ENCODE measurements around the gene BMP8B.
"Not testable (repeated sequence)": the region's sequence is repeated elsewhere in the genome, so short reads cannot be mapped to it uniquely, and the experiment has no call there.

BMP8B gene

GRCh38 chr1:39828734-39829133 lies 40.1 kb upstream of the BMP8B start:
- no peaks in the 10 kb centered on the region for H3K9me3 ChIP-seq (ENCODE audit: insufficient read depth, low read depth, low read length)
- no peak overlapping the region for H3K18ac ChIP-seq (ENCODE audit: low read length)
- H3K4me2 ChIP-seq (ENCODE audit: low read length): no peak overlapping the region
- no peak overlapping the region for H4K91ac ChIP-seq (ENCODE audit: low read depth, low read length)
- no CpG with 5 or more reads among the region's 2 CpGs for whole genome bisulfite sequencing (ENCODE audit: extremely low coverage, insufficient coverage, insufficient read length)
- no peak overlapping the region for H3K27ac ChIP-seq (ENCODE audit: low read depth, low read length)
- no peak overlapping the region for H4K8ac ChIP-seq (ENCODE audit: low read depth, low read length)
- H3K36me3 ChIP-seq (ENCODE audit: control insufficient read depth in 1 of 2, insufficient read depth in 2 of 2, low read length in 2 of 2): no peaks in the 10 kb centered on the region
- H3K79me1 ChIP-seq (ENCODE audit: low read length): peaks cover 4% of the 10 kb centered on the region
- no peak overlapping the region for H2BK120ac ChIP-seq (ENCODE audit: insufficient read depth, low read length, poor library complexity)
- no peaks in the 10 kb centered on the region for H3K27me3 ChIP-seq (ENCODE audit: insufficient read depth, low read length)
- DNase-seq: no peak
- H4K12ac ChIP-seq (ENCODE audit: low read depth, low read length): no peak overlapping the region
- H3K9ac ChIP-seq (ENCODE audit: low read length): no peak overlapping the region
- H3K4ac ChIP-seq (ENCODE audit: low read depth, low read length): no peak overlapping the region
- no peak overlapping the region for H3K14ac ChIP-seq (ENCODE audit: low read length)
- no peak overlapping the region for H2AFZ ChIP-seq (ENCODE audit: insufficient read depth, low read length, poor library complexity)
- H3K23ac ChIP-seq (ENCODE audit: low read length): no peak overlapping the region
- peaks cover 8 to 15% of the 10 kb centered on the region in 2 experiments for H3K4me1 ChIP-seq (ENCODE audit: control insufficient read depth in 1 of 2, insufficient read depth in 2 of 2, low read length in 2 of 2)
- no peak overlapping the region for H2BK12ac ChIP-seq (ENCODE audit: low read length)
- peaks cover 2% of the 10 kb centered on the region for H3K79me2 ChIP-seq (ENCODE audit: control insufficient read depth, insufficient read depth, low read length, poor library complexity)
- no peak overlapping the region for H3K4me3 ChIP-seq (ENCODE audit: low read depth, low read length)
- no peak overlapping the region for H2BK5ac ChIP-seq (ENCODE audit: low read depth, low read length, poor library complexity)
- H2AK5ac ChIP-seq (ENCODE audit: low read length): no peak overlapping the region

GRCh38 chr1:39828255-39828654 lies 39.6 kb upstream of the BMP8B start:
- H3K27ac ChIP-seq (ENCODE audit: low read depth, low read length); H3K4me2 ChIP-seq (ENCODE audit: low read length); H4K91ac ChIP-seq (ENCODE audit: low read depth, low read length); H3K4ac ChIP-seq (ENCODE audit: low read depth, low read length); H4K8ac ChIP-seq (ENCODE audit: low read depth, low read length); H3K79me1 ChIP-seq (ENCODE audit: low read length); DNase-seq; H3K36me3 ChIP-seq (ENCODE audit: control insufficient read depth in 1 of 2, insufficient read depth in 2 of 2, low read length in 2 of 2); H2BK12ac ChIP-seq (ENCODE audit: low read length); H3K27me3 ChIP-seq (ENCODE audit: insufficient read depth, low read length); H2BK5ac ChIP-seq (ENCODE audit: low read depth, low read length, poor library complexity); H3K14ac ChIP-seq (ENCODE audit: low read length); H3K23ac ChIP-seq (ENCODE audit: low read length); H3K9me3 ChIP-seq (ENCODE audit: insufficient read depth, low read depth, low read length); H2BK120ac ChIP-seq (ENCODE audit: insufficient read depth, low read length, poor library complexity); H3K9ac ChIP-seq (ENCODE audit: low read length); H4K12ac ChIP-seq (ENCODE audit: low read depth, low read length); H3K18ac ChIP-seq (ENCODE audit: low read length); H2AK5ac ChIP-seq (ENCODE audit: low read length); H3K4me3 ChIP-seq (ENCODE audit: low read depth, low read length); H2AFZ ChIP-seq (ENCODE audit: insufficient read depth, low read length, poor library complexity); H3K79me2 ChIP-seq (ENCODE audit: control insufficient read depth, insufficient read depth, low read length, poor library complexity): not testable (repeated sequence)
- 100% methylated on average over 1 of the region's 6 CpGs for WGBS (ENCODE audit: extremely low coverage, insufficient coverage, insufficient read length)
- peaks cover 8 to 15% of the 10 kb centered on the region in 2 experiments for H3K4me1 ChIP-seq (ENCODE audit: control insufficient read depth in 1 of 2, insufficient read depth in 2 of 2, low read length in 2 of 2)

- Histone ChIP-seq H4K12ac (ENCODE audit: low read depth, low read length) (no peak overlapping the region), H3K27me3 (ENCODE audit: insufficient read depth, low read length) (no peaks in the 10 kb centered on the region), H4K8ac (ENCODE audit: low read depth, low read length) (no peak overlapping the region), H3K79me2 (ENCODE audit: control insufficient read depth, insufficient read depth, low read length, poor library complexity) (peaks cover 2% of the 10 kb centered on the region), H2AFZ (ENCODE audit: insufficient read depth, low read length, poor library complexity) (no peak overlapping the region), H3K79me1 (ENCODE audit: low read length) (peaks cover 4% of the 10 kb centered on the region), H3K9me3 (ENCODE audit: insufficient read depth, low read depth, low read length) (no peaks in the 10 kb centered on the region), H2BK12ac (ENCODE audit: low read length) (no peak overlapping the region), H3K14ac (ENCODE audit: low read length) (no peak overlapping the region), H2AK5ac (ENCODE audit: low read length) (no peak overlapping the region), H3K36me3 (ENCODE audit: control insufficient read depth in 1 of 2, insufficient read depth in 2 of 2, low read length in 2 of 2) (no peaks in the 10 kb centered on the region), H3K9ac (ENCODE audit: low read length) (no peak overlapping the region), H3K4ac (ENCODE audit: low read depth, low read length) (no peak overlapping the region), H2BK5ac (ENCODE audit: low read depth, low read length, poor library complexity) (no peak overlapping the region), H3K27ac (ENCODE audit: low read depth, low read length) (no peak overlapping the region), H3K4me2 (ENCODE audit: low read length) (no peak overlapping the region), H2BK120ac (ENCODE audit: insufficient read depth, low read length, poor library complexity) (no peak overlapping the region), H3K23ac (ENCODE audit: low read length) (no peak overlapping the region), H3K4me1 (ENCODE audit: control insufficient read depth in 1 of 2, insufficient read depth in 2 of 2, low read length in 2 of 2) (peaks cover 8 to 15% of the 10 kb centered on the region in 2 experiments), H4K91ac (ENCODE audit: low read depth, low read length) (no peak overlapping the region), H3K18ac (ENCODE audit: low read length) (no peak overlapping the region), H3K4me3 (ENCODE audit: low read depth, low read length) (no peak overlapping the region)
- WGBS (ENCODE audit: extremely low coverage, insufficient coverage, insufficient read length): 100% methylated on average over 1 of the region's 7 CpGs
- peak; percentile 94 to 96 for DNase-seq
Measured at GRCh38 chr1:39827201-39827600, 38.5 kb upstream of the BMP8B start.

GRCh38 chr1:39826583-39826982 lies 37.9 kb upstream of the BMP8B start:
- no CpG with 5 or more reads among the region's 6 CpGs for WGBS (ENCODE audit: extremely low coverage, insufficient coverage, insufficient read length)
- H3K79me1 ChIP-seq (ENCODE audit: low read length): peaks cover 4% of the 10 kb centered on the region
- no peak overlapping the region for H3K14ac ChIP-seq (ENCODE audit: low read length)
- no peak overlapping the region for H3K4ac ChIP-seq (ENCODE audit: low read depth, low read length)
- no peaks in the 10 kb centered on the region for H3K27me3 ChIP-seq (ENCODE audit: insufficient read depth, low read length)
- no peak overlapping the region for H3K18ac ChIP-seq (ENCODE audit: low read length)
- no peak overlapping the region for H3K23ac ChIP-seq (ENCODE audit: low read length)
- H3K4me3 ChIP-seq (ENCODE audit: low read depth, low read length): no peak overlapping the region
- H2AK5ac ChIP-seq (ENCODE audit: low read length): no peak overlapping the region
- H3K9me3 ChIP-seq (ENCODE audit: insufficient read depth, low read depth, low read length): no peaks in the 10 kb centered on the region
- no peak overlapping the region for H4K12ac ChIP-seq (ENCODE audit: low read depth, low read length)
- H3K9ac ChIP-seq (ENCODE audit: low read length): no peak overlapping the region
- no peak overlapping the region for H3K4me2 ChIP-seq (ENCODE audit: low read length)
- no peak overlapping the region for H4K8ac ChIP-seq (ENCODE audit: low read depth, low read length)
- no peaks in the 10 kb centered on the region for H3K36me3 ChIP-seq (ENCODE audit: control insufficient read depth in 1 of 2, insufficient read depth in 2 of 2, low read length in 2 of 2)
- H4K91ac ChIP-seq (ENCODE audit: low read depth, low read length): no peak overlapping the region
- no peak overlapping the region for H3K27ac ChIP-seq (ENCODE audit: low read depth, low read length)
- H3K4me1 ChIP-seq (ENCODE audit: control insufficient read depth in 1 of 2, insufficient read depth in 2 of 2, low read length in 2 of 2): peaks cover 8 to 13% of the 10 kb centered on the region in 2 experiments
- H2BK12ac ChIP-seq (ENCODE audit: low read length): no peak overlapping the region
- no peak for DNase-seq
- H3K79me2 ChIP-seq (ENCODE audit: control insufficient read depth, insufficient read depth, low read length, poor library complexity): peaks cover 2% of the 10 kb centered on the region
- no peak overlapping the region for H2BK120ac ChIP-seq (ENCODE audit: insufficient read depth, low read length, poor library complexity)
- H2BK5ac ChIP-seq (ENCODE audit: low read depth, low read length, poor library complexity): no peak overlapping the region
- H2AFZ ChIP-seq (ENCODE audit: insufficient read depth, low read length, poor library complexity): no peak overlapping the region
